Esophagus muscularis mucosa (tissue), 4 donors: ENCODE results near the gene MED13L.

ENCODE experiments used
- CTCF ChIP-seq, 3 experiments: fragments of 200-600 bp in 2 of 3; fragments of 450-650 bp in 1 of 3; sonication (generic) in 2 of 3; IDR thresholded peaks; one replicate each; pipeline ENCODE4 v1.5.1; 2017 to 2019; ENCODE audit warnings: antibody characterized with exemption in 3 of 3, mild to moderate bottlenecking in 2 of 3, moderate library complexity in 1 of 3
- EP300 ChIP-seq: sonication (generic); formaldehyde crosslinking; IDR thresholded peaks from one replicate; pipeline ENCODE4 v1.6.1; 2017; ENCODE audit warnings: antibody characterized with exemption
- POLR2AphosphoS5 ChIP-seq, 2 donors: sonication (generic); formaldehyde crosslinking; IDR thresholded peaks; one replicate each; pipeline ENCODE4 v1.6.1; 2017; ENCODE audit warnings: antibody characterized with exemption in 2 of 2

GRCh38 chr12:115999582-115999981, 277.9 kb downstream of the MED13L start:
- no peak for TF ChIP-seq EP300
- no peak for TF ChIP-seq CTCF (IDR thresholded peaks at IDR 0.05)
- no peak for TF ChIP-seq POLR2AphosphoS5 (IDR thresholded peaks at IDR 0.05)
